Body of pancreas (tissue), 4 donors: Measurements from ENCODE around the gene RFK.

Source experiments
- CTCF ChIP-seq, 7 experiments: fragments of 450-650 bp in 4 of 7; fragments of 200-600 bp in 3 of 7; sonication (generic) in 3 of 7; IDR thresholded peaks; one replicate each; pipeline ENCODE4 v1.5.1; 2016 to 2019; ENCODE audit warnings: antibody characterized with exemption in 7 of 7
- POLR2A ChIP-seq, 3 donors: fragments of 450-650 bp; IDR thresholded peaks; one replicate each; pipeline ENCODE4 v1.6.1; 2016; ENCODE audit warnings: antibody characterized with exemption in 3 of 3, mild to moderate bottlenecking in 2 of 3

DNA sequence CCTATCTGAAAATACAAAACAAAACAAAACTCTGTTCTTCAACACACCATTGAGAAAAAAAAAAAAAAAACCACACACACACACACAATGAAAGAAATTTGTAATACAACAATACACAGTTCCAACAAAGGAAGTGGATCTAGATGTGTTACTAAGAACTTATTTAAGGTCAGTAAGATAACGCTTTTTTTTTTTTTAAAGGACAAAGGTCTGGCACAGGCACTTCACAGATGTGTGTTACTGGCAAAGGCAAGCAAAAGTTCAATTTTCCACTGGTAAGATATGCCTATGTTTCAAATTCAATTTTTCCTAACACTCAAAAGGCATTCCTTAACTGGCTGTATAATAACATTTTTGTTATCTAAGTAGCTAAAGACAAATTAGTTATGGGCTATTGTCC is 3.6 kb downstream of the RFK start:
- TF ChIP-seq CTCF (IDR thresholded peaks at IDR 0.05) (no peak), POLR2A (IDR thresholded peaks at IDR 0.05) (no peak)
